ENCODE measurements around the gene BNIP2.
A peak's percentile ranks its signal among the peaks of the same experiment; 100 is the strongest.

BNIP2 gene

GRCh38 chr15:59688782-59689625, at the start of gene BNIP2:
Gene BNIP2, minus strand, starts transcription at chr15:59689320. Its CDS starts 6,863 bp downstream, at chr15:59682457.
- H3K4me3 ChIP-seq, result peak within 1 kb of the TSS; percentile 96
- H3K27ac ChIP-seq, result peak within 1 kb of the TSS; percentile 99
- peak; percentile 100 for DNase-seq (ENCODE audit: low spot score)
- TF ChIP-seq CTCF (IDR thresholded peaks at IDR 0.05), result no peak

GRCh38 chr15:59738676-59739075, 49.6 kb upstream of the BNIP2 start:
- Histone ChIP-seq H3K4me3 (no peak overlapping the region), H3K27ac (no peak overlapping the region)
- TF ChIP-seq CTCF (IDR thresholded peaks at IDR 0.05), result no peak
- no peak for DNase-seq (ENCODE audit: low spot score)

GRCh38 chr15:59736181-59736580, 47.1 kb upstream of the BNIP2 start:
- no peak for TF ChIP-seq CTCF (IDR thresholded peaks at IDR 0.05)
- DNase-seq (ENCODE audit: low spot score), result no peak
- no peak overlapping the region for H3K4me3 ChIP-seq
- no peak overlapping the region for H3K27ac ChIP-seq

GRCh38 chr15:59725151-59725486, 36.0 kb upstream of the BNIP2 start:
- H3K27ac ChIP-seq, result no peak overlapping the region
- no peak for DNase-seq (ENCODE audit: low spot score)
- no peak for TF ChIP-seq CTCF (IDR thresholded peaks at IDR 0.05)
- H3K4me3 ChIP-seq, result no peak overlapping the region

GRCh38 chr15:59723687-59724346, 34.7 kb upstream of the BNIP2 start:
- no peak for DNase-seq (ENCODE audit: low spot score)
- Histone ChIP-seq H3K4me3 (no peak overlapping the region), H3K27ac (no peak overlapping the region)
- no peak for TF ChIP-seq CTCF (IDR thresholded peaks at IDR 0.05)

GRCh38 chr15:59722476-59722875, 33.4 kb upstream of the BNIP2 start:
- no peak for DNase-seq (ENCODE audit: low spot score)
- H3K4me3 ChIP-seq, result no peak overlapping the region
- no peak for TF ChIP-seq CTCF (IDR thresholded peaks at IDR 0.05)
- no peak overlapping the region for H3K27ac ChIP-seq

GRCh38 chr15:59722037-59722436, 32.9 kb upstream of the BNIP2 start:
- no peak for DNase-seq (ENCODE audit: low spot score)
- Histone ChIP-seq H3K4me3 (no peak overlapping the region), H3K27ac (no peak overlapping the region)
- no peak for TF ChIP-seq CTCF (IDR thresholded peaks at IDR 0.05)

Data from coronary artery (tissue), 2 donors.